ENCODE measurements around the gene ZDHHC20. TPM values are rescaled to one million over a fixed set of nuclear protein-coding genes. Genes with fewer than 3 reads are reported as not detected.
A peak's percentile ranks its signal among the peaks of the same experiment; 100 is the strongest.

The ZDHHC20 gene
- 61.0 TPM for total RNA-seq

- peak; percentile 98 for ATAC-seq
Measured at GRCh38 chr13:21458813-21459701, at the start of gene ZDHHC20. TSS of gene ZDHHC20 (minus strand) at chr13:21459303. CDS start at chr13:21459171, 132 bp downstream.

- ATAC-seq, result no peak
Measured at GRCh38 chr13:21504379-21504778, 45.3 kb upstream of the ZDHHC20 start.

GRCh38 chr13:21501686-21502085 is 42.6 kb upstream of the ZDHHC20 start:
- ATAC-seq, result no peak

GRCh38 chr13:21486322-21486721 is 27.2 kb upstream of the ZDHHC20 start:
- ATAC-seq, result no peak

- ATAC-seq, result no peak
Measured at GRCh38 chr13:21483748-21484147, 24.6 kb upstream of the ZDHHC20 start.

GRCh38 chr13:21481359-21481758 is 22.3 kb upstream of the ZDHHC20 start:
- ATAC-seq, result no peak

GRCh38 chr13:21478881-21479808 is 20.0 kb upstream of the ZDHHC20 start:
- no peak for ATAC-seq

GRCh38 chr13:21476893-21477472 is 17.9 kb upstream of the ZDHHC20 start:
- ATAC-seq, result peak; percentile 95

- no peak for ATAC-seq
Measured at GRCh38 chr13:21475115-21475514, 16.0 kb upstream of the ZDHHC20 start.

GRCh38 chr13:21470785-21471184 is 11.7 kb upstream of the ZDHHC20 start:
- no peak for ATAC-seq

- ATAC-seq, result no peak
Measured at GRCh38 chr13:21466527-21466926, 7.4 kb upstream of the ZDHHC20 start.

GRCh38 chr13:21465710-21466160 is 6.6 kb upstream of the ZDHHC20 start:
- ATAC-seq, result no peak

GRCh38 chr13:21463424-21463823 is 4.3 kb upstream of the ZDHHC20 start:
- no peak for ATAC-seq

- no peak for ATAC-seq
Measured at GRCh38 chr13:21461131-21461530, 2.0 kb upstream of the ZDHHC20 start.

- ATAC-seq, result peak; percentile 54
Measured at GRCh38 chr13:21458451-21458812, 671 bp downstream of the ZDHHC20 start.

GRCh38 chr13:21453387-21454081 is 5.6 kb downstream of the ZDHHC20 start:
- ATAC-seq, result no peak

- ATAC-seq, result no peak
Measured at GRCh38 chr13:21450936-21451335, 8.2 kb downstream of the ZDHHC20 start.

- peak; percentile 75 for ATAC-seq
Measured at GRCh38 chr13:21446656-21447055, 12.4 kb downstream of the ZDHHC20 start.

GRCh38 chr13:21445759-21446158 is 13.3 kb downstream of the ZDHHC20 start:
- no peak for ATAC-seq

GRCh38 chr13:21443171-21443570 is 15.9 kb downstream of the ZDHHC20 start:
- ATAC-seq, result no peak

GRCh38 chr13:21436582-21436981 is 22.5 kb downstream of the ZDHHC20 start:
- peak; percentile 61 for ATAC-seq

- ATAC-seq, result peak; percentile 99
Measured at GRCh38 chr13:21435687-21436151, 23.4 kb downstream of the ZDHHC20 start.

Measured in esophagus mucosa (tissue), 1 donor.